Fibroblast of villous mesenchyme (primary cell): ENCODE data around the gene CDH4. TPM values are rescaled to one million over a fixed set of nuclear protein-coding genes. Genes with fewer than 3 reads are reported as not detected.

Source experiments
- DNase-seq: peaks from one replicate; pipeline ENCODE4 v3.0.0-alpha.2; 2010; ENCODE audit warnings: low read depth
- H3K4me3 ChIP-seq: 2 replicates; pipeline ENCODE4 v1.5.1; 2011; ENCODE audit warnings: low read depth, mild to moderate bottlenecking, low read length
- total RNA-seq: library from RNA; depleted of rRNA; stranded (reverse); fragments of >200 nt; gene quantifications from 2 replicates; pipeline ENCODE4 v1.2.3, GENCODE V29; 2012
- TF ChIP-seq, protein P1 (sequence below): IDR thresholded peaks from 2 replicates; pipeline ENCODE4 v1.5.1; 2012; ENCODE audit warnings: low read depth, mild to moderate bottlenecking, low read length; ENCODE audit not compliant: insufficient read depth

Gene CDH4
- total RNA-seq, 1 donor: 1.7 TPM

DNA sequence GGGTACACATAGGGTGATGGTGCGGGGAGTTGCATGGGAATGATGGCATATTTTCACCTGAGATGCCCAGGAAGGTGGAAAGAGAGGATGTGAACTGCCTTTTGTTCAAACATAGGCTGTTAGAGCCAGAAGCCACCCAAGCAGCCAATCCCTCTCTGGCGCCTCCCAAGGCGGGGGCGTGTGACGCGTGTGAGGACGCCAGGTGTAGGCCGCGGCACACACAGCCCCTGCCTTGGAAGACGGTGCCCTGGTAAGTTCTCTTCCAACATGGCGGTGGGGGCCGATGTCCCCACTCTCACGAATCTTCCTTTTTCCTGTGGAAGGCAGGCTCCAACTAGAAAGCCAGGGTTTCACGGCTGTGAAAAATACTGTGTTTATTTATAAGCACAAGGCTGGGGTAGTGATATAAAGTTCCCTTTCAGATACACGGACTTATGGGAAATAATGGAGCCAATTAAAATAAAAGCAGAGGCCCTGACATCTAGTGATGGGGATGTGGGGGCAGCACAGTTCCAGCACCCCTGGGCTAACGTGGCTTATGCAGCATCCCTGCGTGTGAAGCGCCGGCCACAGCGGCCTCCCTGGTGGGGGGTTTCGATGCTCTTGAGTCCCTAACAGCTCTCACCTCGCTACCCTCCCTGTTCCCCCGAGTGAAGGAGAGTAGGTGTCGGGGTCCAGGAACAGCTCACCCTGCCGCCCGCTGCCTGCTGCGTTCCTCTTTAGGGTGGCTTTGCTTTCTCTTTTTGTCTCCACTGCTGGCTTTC, 28.3 kb downstream of the CDH4 start:
- TF ChIP-seq, protein P1, sequence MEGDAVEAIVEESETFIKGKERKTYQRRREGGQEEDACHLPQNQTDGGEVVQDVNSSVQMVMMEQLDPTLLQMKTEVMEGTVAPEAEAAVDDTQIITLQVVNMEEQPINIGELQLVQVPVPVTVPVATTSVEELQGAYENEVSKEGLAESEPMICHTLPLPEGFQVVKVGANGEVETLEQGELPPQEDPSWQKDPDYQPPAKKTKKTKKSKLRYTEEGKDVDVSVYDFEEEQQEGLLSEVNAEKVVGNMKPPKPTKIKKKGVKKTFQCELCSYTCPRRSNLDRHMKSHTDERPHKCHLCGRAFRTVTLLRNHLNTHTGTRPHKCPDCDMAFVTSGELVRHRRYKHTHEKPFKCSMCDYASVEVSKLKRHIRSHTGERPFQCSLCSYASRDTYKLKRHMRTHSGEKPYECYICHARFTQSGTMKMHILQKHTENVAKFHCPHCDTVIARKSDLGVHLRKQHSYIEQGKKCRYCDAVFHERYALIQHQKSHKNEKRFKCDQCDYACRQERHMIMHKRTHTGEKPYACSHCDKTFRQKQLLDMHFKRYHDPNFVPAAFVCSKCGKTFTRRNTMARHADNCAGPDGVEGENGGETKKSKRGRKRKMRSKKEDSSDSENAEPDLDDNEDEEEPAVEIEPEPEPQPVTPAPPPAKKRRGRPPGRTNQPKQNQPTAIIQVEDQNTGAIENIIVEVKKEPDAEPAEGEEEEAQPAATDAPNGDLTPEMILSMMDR: no peak
- H3K4me3 ChIP-seq: no peak overlapping the region
- no peak for DNase-seq

DNA sequence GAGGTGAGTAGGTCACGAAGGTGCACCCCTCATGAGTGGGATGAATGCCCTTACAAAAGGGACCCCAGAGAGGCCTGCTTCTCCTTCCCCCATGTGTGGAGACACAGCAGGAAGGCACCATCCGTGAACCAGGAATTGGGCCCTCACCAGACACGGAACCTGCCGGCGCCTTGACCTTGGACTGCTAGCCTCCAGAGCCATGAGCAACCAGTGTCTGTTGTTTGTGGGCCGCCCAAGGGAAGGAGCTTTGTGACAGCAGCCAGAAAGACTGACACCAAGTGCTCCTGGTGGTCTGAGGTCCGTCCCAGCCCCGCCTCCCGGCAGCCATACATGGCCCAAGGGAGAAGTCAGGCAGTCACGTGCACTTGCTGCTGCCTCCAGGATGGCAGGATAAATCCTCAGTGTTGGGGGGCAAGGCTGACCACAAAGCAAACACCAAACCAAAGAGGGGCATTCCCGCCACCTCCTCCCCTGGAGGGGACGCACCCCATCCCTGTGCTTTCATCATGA, 29.3 kb downstream of the CDH4 start:
- H3K4me3 ChIP-seq: no peak overlapping the region
- DNase-seq: no peak
- TF ChIP-seq, protein P1: no peak

DNA sequence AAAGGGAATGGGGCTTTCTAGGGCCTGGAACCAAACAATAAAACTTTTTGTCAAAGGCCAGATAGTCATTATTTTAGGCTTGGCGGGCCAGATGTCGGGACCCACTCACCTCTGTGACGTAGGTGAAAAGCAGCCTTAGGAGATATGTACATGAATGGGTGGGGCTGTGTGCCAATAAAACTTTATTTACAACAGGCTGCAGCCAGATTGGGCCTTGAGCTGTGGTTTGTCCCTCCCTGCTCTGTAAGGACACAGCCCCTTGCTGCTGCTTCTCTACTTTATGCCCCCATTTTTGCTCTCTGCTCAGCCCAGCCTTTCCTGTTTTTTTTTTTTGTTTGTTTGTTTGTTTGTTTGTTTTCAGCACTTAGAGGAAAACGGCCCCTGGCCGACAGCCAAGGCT, 32.7 kb downstream of the CDH4 start:
- DNase-seq: no peak
- H3K4me3 ChIP-seq: no peak overlapping the region
- TF ChIP-seq, protein P1: no peak

DNA sequence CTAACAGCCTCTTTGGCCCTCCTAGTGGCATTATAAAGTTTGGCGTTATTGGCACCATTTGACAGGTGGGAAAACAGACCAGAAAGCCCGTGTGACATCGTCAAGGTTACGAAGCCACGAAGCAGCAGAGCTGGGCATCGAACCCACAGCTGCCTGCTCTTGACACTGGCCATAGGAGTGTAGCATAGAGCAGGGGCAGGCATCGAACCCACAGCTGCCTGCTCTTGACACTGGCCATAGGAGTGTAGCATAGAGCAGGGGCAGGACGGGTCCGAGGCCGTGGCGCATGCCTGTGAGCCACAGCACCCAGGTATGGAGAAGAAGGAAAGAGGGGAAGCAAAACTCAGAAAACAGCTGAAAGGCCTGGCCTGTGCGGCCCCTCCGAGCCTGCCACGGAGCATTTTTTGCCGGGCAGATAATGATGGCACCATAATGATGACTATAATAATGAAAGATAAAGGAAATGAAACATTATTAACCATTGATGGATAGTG, 33.1 kb downstream of the CDH4 start:
- no peak for DNase-seq
- TF ChIP-seq, protein P1: no peak
- H3K4me3 ChIP-seq: no peak overlapping the region

DNA sequence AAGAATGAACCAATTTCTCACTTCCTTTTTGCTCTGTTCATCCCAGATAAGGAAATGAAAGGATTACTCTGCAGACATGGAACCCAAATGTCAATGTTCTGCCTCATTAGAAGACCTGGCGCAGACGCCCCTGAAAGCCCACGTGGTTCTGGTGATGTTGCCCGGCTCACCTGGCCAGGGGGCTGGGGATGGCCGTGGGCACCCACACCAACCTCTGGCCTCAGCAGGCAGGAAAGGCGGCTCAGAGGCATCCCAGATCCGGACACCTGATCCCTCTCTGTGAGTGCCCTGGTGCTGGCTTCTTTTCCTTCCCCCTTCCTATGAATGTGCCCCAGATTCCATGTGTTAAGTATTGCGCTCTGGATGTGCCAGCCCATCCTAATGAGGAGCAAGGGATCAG, 33.6 kb downstream of the CDH4 start:
- no peak for DNase-seq
- TF ChIP-seq, protein P1: no peak
- H3K4me3 ChIP-seq: no peak overlapping the region

DNA sequence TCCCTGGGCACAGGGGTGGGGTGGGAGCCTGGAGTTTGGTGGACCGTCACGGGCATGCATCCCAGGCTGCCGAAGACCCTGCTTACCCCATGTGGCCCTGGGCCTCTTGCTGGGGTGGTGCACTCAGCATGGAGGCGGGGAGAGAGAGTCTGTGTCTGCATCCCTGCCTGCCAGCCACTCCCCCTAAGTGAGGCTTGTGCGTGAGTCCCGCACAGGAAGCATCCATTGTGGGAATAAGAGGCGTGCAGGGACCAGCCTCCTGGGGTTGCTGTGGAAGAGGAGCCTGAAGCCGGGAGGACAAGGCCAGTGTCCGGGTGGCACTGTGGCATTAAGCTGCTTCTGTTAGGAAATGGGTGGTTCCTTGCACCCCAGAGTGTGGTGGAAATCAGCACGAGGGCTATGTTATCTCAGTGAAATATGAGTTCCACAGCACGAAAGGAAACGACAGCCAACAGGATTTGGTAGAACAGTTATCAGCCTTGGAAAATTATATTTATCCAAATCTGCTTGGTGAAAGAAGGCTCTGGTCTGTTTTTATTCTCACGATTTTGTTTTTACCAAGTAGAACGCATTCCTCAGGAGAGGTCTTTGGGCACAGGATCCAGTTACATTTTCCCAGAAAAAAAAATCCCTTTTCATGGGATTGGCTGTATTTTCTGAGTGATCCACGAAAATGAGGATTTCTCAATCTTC, 35.7 kb downstream of the CDH4 start:
- no peak for DNase-seq
- TF ChIP-seq, protein P1: no peak
- no peak overlapping the region for H3K4me3 ChIP-seq
